ENCODE measurements around the gene ATP6AP1.

GRCh38 chrX:154471839-154472684 lies 43.6 kb downstream of the ATP6AP1 start:
- TF ChIP-seq, protein P1, sequence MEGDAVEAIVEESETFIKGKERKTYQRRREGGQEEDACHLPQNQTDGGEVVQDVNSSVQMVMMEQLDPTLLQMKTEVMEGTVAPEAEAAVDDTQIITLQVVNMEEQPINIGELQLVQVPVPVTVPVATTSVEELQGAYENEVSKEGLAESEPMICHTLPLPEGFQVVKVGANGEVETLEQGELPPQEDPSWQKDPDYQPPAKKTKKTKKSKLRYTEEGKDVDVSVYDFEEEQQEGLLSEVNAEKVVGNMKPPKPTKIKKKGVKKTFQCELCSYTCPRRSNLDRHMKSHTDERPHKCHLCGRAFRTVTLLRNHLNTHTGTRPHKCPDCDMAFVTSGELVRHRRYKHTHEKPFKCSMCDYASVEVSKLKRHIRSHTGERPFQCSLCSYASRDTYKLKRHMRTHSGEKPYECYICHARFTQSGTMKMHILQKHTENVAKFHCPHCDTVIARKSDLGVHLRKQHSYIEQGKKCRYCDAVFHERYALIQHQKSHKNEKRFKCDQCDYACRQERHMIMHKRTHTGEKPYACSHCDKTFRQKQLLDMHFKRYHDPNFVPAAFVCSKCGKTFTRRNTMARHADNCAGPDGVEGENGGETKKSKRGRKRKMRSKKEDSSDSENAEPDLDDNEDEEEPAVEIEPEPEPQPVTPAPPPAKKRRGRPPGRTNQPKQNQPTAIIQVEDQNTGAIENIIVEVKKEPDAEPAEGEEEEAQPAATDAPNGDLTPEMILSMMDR (conservative IDR thresholded peaks at IDR 0.05; ENCODE audit: low read length): no peak
- no peak for TF ChIP-seq EZH2phosphoT487 (IDR thresholded peaks at IDR 0.05; ENCODE audit: borderline replicate concordance)

Data from Loucy (cell line).